K562 (cell line): ENCODE results near the gene OR51S1. TPM values are rescaled to one million over a fixed set of nuclear protein-coding genes. Genes with fewer than 3 reads are reported as not detected.

Source experiments
- ATAC-seq: fragments of 200-7000 bp; cut with Tn5 transposase; 3 replicates; pipeline ENCODE4 v1.9.1; 2020; ENCODE audit warnings: moderate library complexity
- BruUV-seq: library from RNA; stranded (reverse); fragments of 400-500 nt; replicated peaks from 2 replicates; lab custom pipeline; 2021; lab: Mats Ljungman, UMichigan
- CTCF ChIA-PET: fragments of 300-600 bp; formaldehyde crosslinking; extraction: SDS; loops from one replicate; lab custom pipeline; 2021; ENCODE audit warnings: low intra/inter-chr PET ratio; lab: Yijun Ruan, JAX
- POLR2A ChIA-PET: fragments of 300-600, 350-650 bp; sonication (Branson Sonifier 250); formaldehyde crosslinking; extraction: SDS; loops from one replicate; lab custom pipeline; 2021; ENCODE audit warnings: antibody characterized with exemption, inconsistent platforms; lab: Yijun Ruan, JAX
- DNase-seq, 4 experiments: peaks; one replicate each; pipeline versions ENCODE4 v3.0.0 to v3.0.0-alpha.2; 2011 to 2018; ENCODE audit warnings: low spot score in 3 of 4, mixed read lengths in 3 of 4; ENCODE audit errors: extremely low read depth in 1 of 4
- FAIRE-seq: peaks from 2 replicates; lab custom pipeline; 2011; peaks lifted over from hg19 to GRCh38; lab: Jason Lieb, UNC
- H2AFZ ChIP-seq: 2 replicates; pipeline ENCODE4 v1.6.0; 2011; ENCODE audit warnings: low read depth, low read length, control low read depth, inconsistent platforms
- H3K27ac ChIP-seq: fragments of 200-600 bp; 3 replicates; pipeline ENCODE4 v1.8.0; 2011; ENCODE audit warnings: low read depth, mild to moderate bottlenecking, control low read depth, inconsistent platforms, low read length, moderate library complexity, mixed read lengths; ENCODE audit errors: extremely low read depth
- H3K27me3 ChIP-seq, 2 experiments: fragments of 300-600 bp in 1 of 2; 2 replicates in 1 of 2; 3 replicates in 1 of 2; pipeline versions ENCODE4 v1.6.0 to v1.8.0; 2011; ENCODE audit warnings: inconsistent platforms in 2 of 2, low read length in 2 of 2, mild to moderate bottlenecking in 1 of 2, mixed read lengths in 1 of 2, moderate library complexity in 1 of 2; ENCODE audit not compliant: control insufficient read depth in 2 of 2, insufficient read depth in 2 of 2
- H3K36me3 ChIP-seq: fragments of 300-600 bp; 3 replicates; pipeline ENCODE4 v1.8.0; 2011; ENCODE audit warnings: mild to moderate bottlenecking, low read length, inconsistent platforms; ENCODE audit not compliant: control insufficient read depth, insufficient read depth
- H3K4me1 ChIP-seq, 2 experiments: fragments of 200-600 bp in 1 of 2; replicated peaks in 1 of 2; 2 replicates in 1 of 2; 3 replicates in 1 of 2; pipeline versions ENCODE4 v1.5.1 to v1.8.0; 2011; ENCODE audit warnings: inconsistent platforms in 2 of 2, low read length in 2 of 2, mild to moderate bottlenecking in 1 of 2, mixed read lengths in 1 of 2, moderate library complexity in 1 of 2; ENCODE audit not compliant: control insufficient read depth in 2 of 2, insufficient read depth in 2 of 2
- H3K4me2 ChIP-seq: 2 replicates; pipeline ENCODE4 v1.6.1; 2011; ENCODE audit warnings: low read length, control low read depth, inconsistent platforms, mixed read lengths; ENCODE audit not compliant: insufficient read depth
- H3K4me3 ChIP-seq: fragments of 200-600 bp; sonication (generic), shearing (Covaris generic); 2 replicates; pipeline ENCODE4 v1.5.1; 2016; ENCODE audit warnings: control low read depth, inconsistent platforms
- H3K79me2 ChIP-seq: fragments of 200-600 bp; 3 replicates; pipeline ENCODE4 v1.8.0; 2011; ENCODE audit warnings: low read length, inconsistent platforms; ENCODE audit not compliant: control insufficient read depth, insufficient read depth
- H3K9ac ChIP-seq, 2 experiments: 2 replicates each; pipeline versions ENCODE4 v1.6.0 to v1.6.1; 2011; ENCODE audit warnings: low read depth in 2 of 2, low read length in 2 of 2, control low read depth in 1 of 2, inconsistent platforms in 1 of 2, mild to moderate bottlenecking in 1 of 2, mixed read lengths in 1 of 2; ENCODE audit not compliant: insufficient read depth in 1 of 2
- H3K9me1 ChIP-seq: one replicate; pipeline ENCODE4 v1.6.0; 2011; ENCODE audit warnings: inconsistent platforms, mild to moderate bottlenecking, low read length, moderate library complexity; ENCODE audit not compliant: control insufficient read depth, insufficient read depth
- H3K9me3 ChIP-seq: replicated peaks from 2 replicates; pipeline ENCODE4 v1.5.1; 2011; ENCODE audit warnings: low read depth, low read length, inconsistent platforms; ENCODE audit not compliant: control insufficient read depth, insufficient read depth
- H4K20me1 ChIP-seq: replicated peaks from 2 replicates; pipeline ENCODE4 v1.6.1; 2011; ENCODE audit warnings: low read length, inconsistent platforms, mixed read lengths; ENCODE audit not compliant: control insufficient read depth, insufficient read depth
- CCAR2 ChIP-seq: fragments of 200-400 bp; formaldehyde crosslinking; IDR thresholded peaks from 2 replicates; pipeline ENCODE4 v1.6.1; 2017; ENCODE audit warnings: mild to moderate bottlenecking, low read depth, low read length
- CEBPG ChIP-seq, 3 experiments: fragments of 200-800 bp in 1 of 3; sonication (Bioruptor generic) in 1 of 3; sonication (generic) in 1 of 3; formaldehyde crosslinking in 1 of 3; IDR thresholded peaks in 2 of 3; conservative IDR thresholded peaks in 1 of 3; 2 replicates each; pipeline versions ENCODE4 v1.6.1 to v1.8.0; 2016 to 2022; ENCODE audit warnings: missing compliant biosample characterization in 2 of 3, missing genetic modification characterization in 2 of 3, mild to moderate bottlenecking in 1 of 3, missing genetic modification reagents in 1 of 3
- DIDO1 ChIP-seq: fragments of 450-650 bp; IDR thresholded peaks from 2 replicates; pipeline ENCODE4 v1.6.1; 2016; ENCODE audit warnings: low read depth, missing biosample characterization, missing genetic modification characterization
- DNMT1 ChIP-seq: fragments of 450-650 bp; IDR thresholded peaks from 2 replicates; pipeline ENCODE4 v1.6.1; 2016; ENCODE audit warnings: antibody characterized with exemption, mild to moderate bottlenecking
- FOSL1 ChIP-seq: fragments of 200-800 bp; sonication (Bioruptor generic); conservative IDR thresholded peaks from 2 replicates; pipeline ENCODE4 v1.6.1; 2016; ENCODE audit warnings: missing genetic modification characterization, missing compliant biosample characterization
- HIVEP1 ChIP-seq: fragments of 250-450 bp; sonication (Bioruptor Pico); IDR thresholded peaks from 2 replicates; pipeline ENCODE4 v1.4.0; 2020; ENCODE audit warnings: mild to moderate bottlenecking
- LCOR ChIP-seq: sonication (generic); formaldehyde crosslinking; IDR thresholded peaks from 2 replicates; pipeline ENCODE4 v1.8.0; 2022; ENCODE audit warnings: mild to moderate bottlenecking, missing genetic modification reagents
- MCM5 ChIP-seq: fragments of 450-650 bp; IDR thresholded peaks from 2 replicates; pipeline ENCODE4 v1.6.1; 2016; ENCODE audit warnings: low read depth
- NCOA2 ChIP-seq, 2 experiments: fragments of 450-650 bp; IDR thresholded peaks; 2 replicates each; pipeline ENCODE4 v1.6.1; 2018; ENCODE audit warnings: mild to moderate bottlenecking in 2 of 2, moderate library complexity in 1 of 2; ENCODE audit not compliant: partially characterized antibody in 2 of 2
- NELFE ChIP-seq: IDR thresholded peaks from 2 replicates; pipeline ENCODE4 v1.6.1; 2011; ENCODE audit warnings: mild to moderate bottlenecking; ENCODE audit not compliant: insufficient read depth, insufficient read length
- RBM34 ChIP-seq: fragments of 200-400 bp; formaldehyde crosslinking; IDR thresholded peaks from 2 replicates; pipeline ENCODE4 v1.6.1; 2018; ENCODE audit warnings: low read length, borderline replicate concordance; ENCODE audit not compliant: insufficient read depth
- SMARCE1 ChIP-seq: fragments of 450-650 bp; IDR thresholded peaks from 2 replicates; pipeline ENCODE4 v1.7.1; 2016; ENCODE audit warnings: mild to moderate bottlenecking
- SRF ChIP-seq, 2 experiments: fragments of 250-450, 450-650 bp in 1 of 2; sonication (Bioruptor Pico) in 1 of 2; sonication (generic) in 1 of 2; formaldehyde crosslinking; IDR thresholded peaks; 2 replicates each; pipeline versions ENCODE4 v1.5.0 to v1.5.1; 2020 to 2022; ENCODE audit warnings: mild to moderate bottlenecking in 1 of 2, missing genetic modification reagents in 1 of 2
- ZBTB17 ChIP-seq: fragments of 450-650 bp; formaldehyde crosslinking; IDR thresholded peaks from 2 replicates; pipeline ENCODE4 v1.4.0; 2020; ENCODE audit warnings: mild to moderate bottlenecking
- ZNF239 ChIP-seq: fragments of 250-450 bp; sonication (Bioruptor Pico); IDR thresholded peaks from 2 replicates; pipeline ENCODE4 v1.4.0; 2020; ENCODE audit warnings: mild to moderate bottlenecking
- WGBS: fragments of 100-300 bp; shearing (Covaris generic); methylation state at CpG from one replicate; pipeline ENCODE4 v1.1.6; 2016; ENCODE audit warnings: low coverage, mixed read lengths; ENCODE audit not compliant: insufficient coverage; ENCODE audit errors: missing lambda C conversion rate; 5-methylcytosine and 5-hydroxymethylcytosine counted together
- in situ Hi-C: fragments of 300-500 bp; cut with MboI; formaldehyde crosslinking; loops from 4 replicates; pipeline ENCODE4 v1.15.0; 2018; ENCODE audit warnings: inconsistent platforms, mixed read lengths
- intact Hi-C: fragments of 100-400 bp; cut with micrococcal nuclease; formaldehyde crosslinking; loops from 2 replicates; pipeline ENCODE4 v1.14.2; 2022
- polyA plus RNA-seq, 8 experiments: library from polyadenylated mRNA; depleted of rRNA in 4 of 8; stranded (reverse) in 5 of 8; unstranded in 3 of 8; fragments of >200 nt; fragmentation: Nextera tagmentation in 2 of 8; fragmentation: Illumina TruSeq in 1 of 8; extraction: Ambion mirVana in 2 of 8; extraction: Trizol in 1 of 8; gene quantifications; 2 replicates each; pipeline versions ENCODE4 v1.2.1 to v1.2.3, GENCODE V29; 2011 to 2014; ENCODE audit warnings: inconsistent platforms in 1 of 8, missing spikeins in 1 of 8
- total RNA-seq, 7 experiments: library from RNA; depleted of rRNA in 6 of 7; stranded (reverse); fragments of >200 nt in 6 of 7; fragmentation: Illumina TruSeq in 2 of 7; extraction: Trizol in 2 of 7; gene quantifications; 2 replicates each; pipeline versions ENCODE4 v1.2.1 to v1.2.3, GENCODE V29; 2011 to 2021; ENCODE audit warnings: low replicate concordance in 1 of 7
- TF ChIP-seq, protein P1 (sequence below): fragments of 450-650 bp; IDR thresholded peaks from 2 replicates; pipeline ENCODE4 v1.6.1; 2018; ENCODE audit not compliant: partially characterized antibody
- TF ChIP-seq, protein P2 (sequence below): fragments of 450-650 bp; IDR thresholded peaks from 2 replicates; pipeline ENCODE4 v1.6.1; 2016; ENCODE audit warnings: missing biosample characterization, missing genetic modification characterization
- TF ChIP-seq, protein P3 (sequence below): fragments of 450-650 bp; formaldehyde crosslinking; IDR thresholded peaks from 2 replicates; pipeline ENCODE4 v1.4.0; 2020; ENCODE audit warnings: mild to moderate bottlenecking, moderate library complexity

Gene OR51S1
- total and polyA plus RNA-seq, 9 of the 15 experiments (the other 6 are each of a cell fraction or from before 2014, with no cell fraction given), result not detected

DNA sequence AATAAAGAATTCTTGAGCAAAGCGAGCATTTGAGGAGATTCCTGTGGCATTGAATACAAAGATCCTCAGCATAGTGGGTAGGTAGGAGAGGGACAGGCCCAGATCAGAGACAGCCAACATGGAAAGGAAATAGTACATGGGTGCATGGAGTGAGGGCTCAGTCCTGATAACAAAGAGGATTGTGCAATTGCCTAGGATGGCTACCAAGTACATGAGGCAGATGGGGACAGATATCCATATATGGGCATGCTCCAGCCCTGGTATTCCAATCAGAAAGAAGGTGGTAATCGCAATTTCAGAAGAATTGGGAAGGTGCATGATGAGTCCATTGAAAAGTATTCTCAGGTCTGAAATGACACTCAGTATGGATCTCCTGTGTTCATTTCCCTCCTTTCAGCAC is 41.3 kb upstream of the OR51S1 start:
- POLR2A ChIA-PET, result no interaction called here
- 0% methylated on average over 2 of the region's 2 CpGs for WGBS
- TF ChIP-seq, protein P1, sequence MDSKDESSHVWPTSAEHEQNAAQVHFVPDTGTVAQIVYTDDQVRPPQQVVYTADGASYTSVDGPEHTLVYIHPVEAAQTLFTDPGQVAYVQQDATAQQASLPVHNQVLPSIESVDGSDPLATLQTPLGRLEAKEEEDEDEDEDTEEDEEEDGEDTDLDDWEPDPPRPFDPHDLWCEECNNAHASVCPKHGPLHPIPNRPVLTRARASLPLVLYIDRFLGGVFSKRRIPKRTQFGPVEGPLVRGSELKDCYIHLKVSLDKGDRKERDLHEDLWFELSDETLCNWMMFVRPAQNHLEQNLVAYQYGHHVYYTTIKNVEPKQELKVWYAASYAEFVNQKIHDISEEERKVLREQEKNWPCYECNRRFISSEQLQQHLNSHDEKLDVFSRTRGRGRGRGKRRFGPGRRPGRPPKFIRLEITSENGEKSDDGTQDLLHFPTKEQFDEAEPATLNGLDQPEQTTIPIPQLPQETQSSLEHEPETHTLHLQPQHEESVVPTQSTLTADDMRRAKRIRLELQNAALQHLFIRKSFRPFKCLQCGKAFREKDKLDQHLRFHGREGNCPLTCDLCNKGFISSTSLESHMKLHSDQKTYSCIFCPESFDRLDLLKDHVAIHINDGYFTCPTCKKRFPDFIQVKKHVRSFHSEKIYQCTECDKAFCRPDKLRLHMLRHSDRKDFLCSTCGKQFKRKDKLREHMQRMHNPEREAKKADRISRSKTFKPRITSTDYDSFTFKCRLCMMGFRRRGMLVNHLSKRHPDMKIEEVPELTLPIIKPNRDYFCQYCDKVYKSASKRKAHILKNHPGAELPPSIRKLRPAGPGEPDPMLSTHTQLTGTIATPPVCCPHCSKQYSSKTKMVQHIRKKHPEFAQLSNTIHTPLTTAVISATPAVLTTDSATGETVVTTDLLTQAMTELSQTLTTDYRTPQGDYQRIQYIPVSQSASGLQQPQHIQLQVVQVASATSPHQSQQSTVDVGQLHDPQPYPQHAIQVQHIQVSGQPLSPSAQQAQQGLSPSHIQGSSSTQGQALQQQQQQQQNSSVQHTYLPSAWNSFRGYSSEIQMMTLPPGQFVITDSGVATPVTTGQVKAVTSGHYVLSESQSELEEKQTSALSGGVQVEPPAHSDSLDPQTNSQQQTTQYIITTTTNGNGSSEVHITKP, result no peak
- TF ChIP-seq MCM5, result no peak
- TF ChIP-seq CCAR2, result no peak
- TF ChIP-seq CEBPG (CRISPR knock-in tag; IDR thresholded peaks at IDR 0.05), result peak; percentile 76
- peak; percentile 78 to 89 for TF ChIP-seq CEBPG (tag; conservative IDR thresholded peaks at IDR 0.05 in 1 of 2, IDR thresholded peaks at IDR 0.05 in 1 of 2)
- no peak for TF ChIP-seq LCOR (CRISPR knock-in tag)
- TF ChIP-seq, protein P2, sequence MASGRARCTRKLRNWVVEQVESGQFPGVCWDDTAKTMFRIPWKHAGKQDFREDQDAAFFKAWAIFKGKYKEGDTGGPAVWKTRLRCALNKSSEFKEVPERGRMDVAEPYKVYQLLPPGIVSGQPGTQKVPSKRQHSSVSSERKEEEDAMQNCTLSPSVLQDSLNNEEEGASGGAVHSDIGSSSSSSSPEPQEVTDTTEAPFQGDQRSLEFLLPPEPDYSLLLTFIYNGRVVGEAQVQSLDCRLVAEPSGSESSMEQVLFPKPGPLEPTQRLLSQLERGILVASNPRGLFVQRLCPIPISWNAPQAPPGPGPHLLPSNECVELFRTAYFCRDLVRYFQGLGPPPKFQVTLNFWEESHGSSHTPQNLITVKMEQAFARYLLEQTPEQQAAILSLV (tag), result 0 out of 2 replicates have a peak, but pooled peaks have one; percentile 66
- TF ChIP-seq SRF (CRISPR knock-in tag; IDR thresholded peaks at IDR 0.05), result peak; percentile 94 to 98
- TF ChIP-seq NELFE, result no peak
- TF ChIP-seq NCOA2 (IDR thresholded peaks at IDR 0.05; ENCODE audit: partially characterized antibody in 2 of 2), result no peak
- no peak for TF ChIP-seq SMARCE1
- peak; percentile 63; the same call in 1 of the 2 replicates for TF ChIP-seq FOSL1
- no peak for TF ChIP-seq DNMT1
- TF ChIP-seq, protein P3, sequence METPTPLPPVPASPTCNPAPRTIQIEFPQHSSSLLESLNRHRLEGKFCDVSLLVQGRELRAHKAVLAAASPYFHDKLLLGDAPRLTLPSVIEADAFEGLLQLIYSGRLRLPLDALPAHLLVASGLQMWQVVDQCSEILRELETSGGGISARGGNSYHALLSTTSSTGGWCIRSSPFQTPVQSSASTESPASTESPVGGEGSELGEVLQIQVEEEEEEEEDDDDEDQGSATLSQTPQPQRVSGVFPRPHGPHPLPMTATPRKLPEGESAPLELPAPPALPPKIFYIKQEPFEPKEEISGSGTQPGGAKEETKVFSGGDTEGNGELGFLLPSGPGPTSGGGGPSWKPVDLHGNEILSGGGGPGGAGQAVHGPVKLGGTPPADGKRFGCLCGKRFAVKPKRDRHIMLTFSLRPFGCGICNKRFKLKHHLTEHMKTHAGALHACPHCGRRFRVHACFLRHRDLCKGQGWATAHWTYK (CRISPR knock-in tag), result no peak
- no peak for TF ChIP-seq RBM34
- no peak for TF ChIP-seq ZBTB17 (CRISPR knock-in tag)
- no peak for TF ChIP-seq ZNF239 (CRISPR knock-in tag)
- peak; percentile 22; the same call in 1 of the 2 replicates for TF ChIP-seq DIDO1 (tag)
- TF ChIP-seq HIVEP1, result no peak

More for the DNA sequence above, 41.3 kb upstream of the OR51S1 start:
- H3K36me3 ChIP-seq, result no peaks in the 10 kb centered on the region
- H3K9ac ChIP-seq, result no peak overlapping the region
- FAIRE-seq (no peak), DNase-seq (peak in 2 of 4 experiments; percentile 12 to 35), ATAC-seq (no peak)
- no TSS peak for BruUV-seq
- CTCF ChIA-PET, result no interaction called here
- intact Hi-C loops, result no loop called here
- no peaks in the 10 kb centered on the region for H3K79me2 ChIP-seq
- H3K27ac ChIP-seq, result peak overlapping the region; percentile 36; the same call in 1 of the 3 replicates
- H4K20me1 ChIP-seq, result no peaks in the 10 kb centered on the region
- H3K4me2 ChIP-seq, result no peak overlapping the region; the same call in 1 of the 2 replicates
- in situ Hi-C loops, result no loop called here
- H3K4me1 ChIP-seq, result peaks cover 0 to 22% of the 10 kb centered on the region in 2 experiments; a peak in 3 of 5 replicates
- H3K9me3 ChIP-seq, result no peaks in the 10 kb centered on the region
- H3K4me3 ChIP-seq, result no peak overlapping the region
- H3K9me1 ChIP-seq, result no peaks in the 10 kb centered on the region
- no peaks in the 10 kb centered on the region for H3K27me3 ChIP-seq
- peak overlapping the region; percentile 53 for H2AFZ ChIP-seq
